ENCODE data around the gene DONSON. TPM values are rescaled to one million over a fixed set of nuclear protein-coding genes. Genes with fewer than 3 reads are reported as not detected.
A peak's percentile ranks its signal among the peaks of the same experiment; 100 is the strongest.

Gene DONSON
- total RNA-seq, 4 donors from 2014 or later, result 4.2 to 13.3 (median 6.7) TPM

DNA sequence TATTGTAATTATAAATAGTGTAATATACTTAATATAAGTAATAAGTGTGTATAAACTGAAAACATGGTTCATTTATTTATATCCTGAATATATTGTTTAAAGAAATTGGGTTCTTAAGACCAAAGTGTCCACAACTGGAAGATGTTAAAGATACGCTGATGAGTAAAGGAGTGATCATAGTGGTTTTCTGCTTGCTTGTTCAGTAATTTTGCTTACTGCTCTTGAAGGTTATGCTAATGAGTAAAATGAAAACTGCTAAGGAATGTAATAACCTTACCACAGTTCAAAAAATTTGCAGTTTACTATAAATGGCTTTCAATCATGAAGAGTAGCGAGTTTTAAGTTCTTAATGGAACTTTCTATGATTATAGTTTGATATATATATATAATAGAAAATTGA is 22.0 kb downstream of the DONSON start:
- H3K4me1 ChIP-seq, result peaks cover 0 to 3% of the 10 kb centered on the region in 2 donors
- 94 to 96% methylated on average over 2 of the region's 2 CpGs for WGBS, 2 donors
- peaks cover 26 to 31% of the 10 kb centered on the region in 2 donors for H3K36me3 ChIP-seq
- no peak for TF ChIP-seq POLR2A (IDR thresholded peaks at IDR 0.05)
- TF ChIP-seq, protein P1, sequence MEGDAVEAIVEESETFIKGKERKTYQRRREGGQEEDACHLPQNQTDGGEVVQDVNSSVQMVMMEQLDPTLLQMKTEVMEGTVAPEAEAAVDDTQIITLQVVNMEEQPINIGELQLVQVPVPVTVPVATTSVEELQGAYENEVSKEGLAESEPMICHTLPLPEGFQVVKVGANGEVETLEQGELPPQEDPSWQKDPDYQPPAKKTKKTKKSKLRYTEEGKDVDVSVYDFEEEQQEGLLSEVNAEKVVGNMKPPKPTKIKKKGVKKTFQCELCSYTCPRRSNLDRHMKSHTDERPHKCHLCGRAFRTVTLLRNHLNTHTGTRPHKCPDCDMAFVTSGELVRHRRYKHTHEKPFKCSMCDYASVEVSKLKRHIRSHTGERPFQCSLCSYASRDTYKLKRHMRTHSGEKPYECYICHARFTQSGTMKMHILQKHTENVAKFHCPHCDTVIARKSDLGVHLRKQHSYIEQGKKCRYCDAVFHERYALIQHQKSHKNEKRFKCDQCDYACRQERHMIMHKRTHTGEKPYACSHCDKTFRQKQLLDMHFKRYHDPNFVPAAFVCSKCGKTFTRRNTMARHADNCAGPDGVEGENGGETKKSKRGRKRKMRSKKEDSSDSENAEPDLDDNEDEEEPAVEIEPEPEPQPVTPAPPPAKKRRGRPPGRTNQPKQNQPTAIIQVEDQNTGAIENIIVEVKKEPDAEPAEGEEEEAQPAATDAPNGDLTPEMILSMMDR (IDR thresholded peaks at IDR 0.05), result no peak
- no peaks in the 10 kb centered on the region for H3K9me3 ChIP-seq
- no peaks in the 10 kb centered on the region for H3K27me3 ChIP-seq
- H3K4me3 ChIP-seq (replicated peaks in 1 of 3), result no peak overlapping the region
- no peak for DNase-seq
- intact Hi-C loops (cut with DNase I), result no loop called here
- H3K27ac ChIP-seq, result no peak overlapping the region

DNA sequence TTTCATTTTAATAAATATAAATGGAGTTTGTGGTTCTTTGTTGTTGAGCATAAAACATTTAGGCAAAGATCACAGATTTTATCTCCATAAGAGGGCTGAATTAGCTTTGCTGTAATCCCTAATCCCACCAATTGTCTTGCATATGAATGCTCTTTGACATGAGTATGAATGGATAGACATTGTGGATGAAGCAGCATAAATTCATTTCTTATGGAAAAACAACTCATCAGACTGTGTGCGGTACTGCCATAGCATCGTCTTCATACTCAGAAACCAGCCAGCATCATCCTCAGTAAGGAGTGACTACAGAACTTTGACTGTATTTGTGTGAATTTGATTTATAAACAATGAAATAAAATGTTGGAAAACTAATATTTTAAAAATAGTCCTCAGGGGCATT is 26.1 kb downstream of the DONSON start:
- Histone ChIP-seq H3K36me3 (peaks cover 44 to 49% of the 10 kb centered on the region in 2 donors), H3K27ac (peak overlapping the region in 1 of 3 donors; percentile 4), H3K9me3 (no peaks in the 10 kb centered on the region), H3K27me3 (no peaks in the 10 kb centered on the region), H3K4me3 (replicated peaks in 1 of 3) (no peak overlapping the region), H3K4me1 (peaks cover 0 to 10% of the 10 kb centered on the region in 2 donors)
- DNase-seq, result no peak
- 96 to 97% methylated on average over 2 of the region's 2 CpGs for WGBS, 2 donors
- intact Hi-C loops (cut with DNase I), result no loop called here
- TF ChIP-seq POLR2A (IDR thresholded peaks at IDR 0.05), result no peak
- TF ChIP-seq, protein P1 (IDR thresholded peaks at IDR 0.05), result no peak

- no peak for DNase-seq
- 74 to 77% methylated on average over 2 of the region's 2 CpGs for WGBS, 2 donors
- TF ChIP-seq, protein P1 (IDR thresholded peaks at IDR 0.05), result no peak
- no peak for TF ChIP-seq POLR2A (IDR thresholded peaks at IDR 0.05)
- Histone ChIP-seq H3K9me3 (no peaks in the 10 kb centered on the region), H3K4me1 (peaks cover 0 to 14% of the 10 kb centered on the region in 2 donors), H3K27ac (peak overlapping the region in 2 of 3 donors; percentile 35 to 52), H3K36me3 (peaks cover 44 to 48% of the 10 kb centered on the region in 2 donors), H3K27me3 (no peaks in the 10 kb centered on the region), H3K4me3 (replicated peaks in 1 of 3) (no peak overlapping the region)
- intact Hi-C loops (cut with DNase I), result no loop called here
These were observed 27.1 kb downstream of the DONSON start for GRCh38 chr21:33561373-33561772.

- no peak for DNase-seq
- H3K36me3 ChIP-seq, result peaks cover 44 to 48% of the 10 kb centered on the region in 2 donors
- H3K4me3 ChIP-seq (replicated peaks in 1 of 3), result no peak overlapping the region
- peaks cover 0 to 18% of the 10 kb centered on the region in 2 donors for H3K4me1 ChIP-seq
- H3K9me3 ChIP-seq, result no peaks in the 10 kb centered on the region
- no peaks in the 10 kb centered on the region for H3K27me3 ChIP-seq
- intact Hi-C loops (cut with DNase I), result no loop called here
- TF ChIP-seq, protein P1 (IDR thresholded peaks at IDR 0.05), result no peak
- TF ChIP-seq POLR2A (IDR thresholded peaks at IDR 0.05), result no peak
- peak overlapping the region in 2 of 3 donors; percentile 35 to 52 for H3K27ac ChIP-seq
These were observed 27.5 kb downstream of the DONSON start for GRCh38 chr21:33560965-33561364.

GRCh38 chr21:33559813-33560212 is 28.7 kb downstream of the DONSON start:
- Histone ChIP-seq H3K4me1 (peaks cover 5 to 24% of the 10 kb centered on the region in 2 donors), H3K9me3 (no peaks in the 10 kb centered on the region), H3K4me3 (replicated peaks in 1 of 3) (no peak overlapping the region), H3K36me3 (peaks cover 45 to 52% of the 10 kb centered on the region in 2 donors), H3K27me3 (no peaks in the 10 kb centered on the region), H3K27ac (no peak overlapping the region)
- 93% methylated on average over 10 of the region's 10 CpGs for whole genome bisulfite sequencing, 2 donors
- intact Hi-C loops (cut with DNase I), result no loop called here
- DNase-seq, result no peak
- TF ChIP-seq, protein P1 (IDR thresholded peaks at IDR 0.05), result no peak
- TF ChIP-seq POLR2A (IDR thresholded peaks at IDR 0.05), result no peak

Data from thyroid gland (tissue), 4 donors.